ENCODE measurements around the gene ARHGEF10L. TPM values are rescaled to one million over a fixed set of nuclear protein-coding genes. Genes with fewer than 3 reads are reported as not detected.

Gene ARHGEF10L
- total RNA-seq, 3 donors from 2014 or later = 0.08 to 0.24 TPM; not detected in 1

DNA sequence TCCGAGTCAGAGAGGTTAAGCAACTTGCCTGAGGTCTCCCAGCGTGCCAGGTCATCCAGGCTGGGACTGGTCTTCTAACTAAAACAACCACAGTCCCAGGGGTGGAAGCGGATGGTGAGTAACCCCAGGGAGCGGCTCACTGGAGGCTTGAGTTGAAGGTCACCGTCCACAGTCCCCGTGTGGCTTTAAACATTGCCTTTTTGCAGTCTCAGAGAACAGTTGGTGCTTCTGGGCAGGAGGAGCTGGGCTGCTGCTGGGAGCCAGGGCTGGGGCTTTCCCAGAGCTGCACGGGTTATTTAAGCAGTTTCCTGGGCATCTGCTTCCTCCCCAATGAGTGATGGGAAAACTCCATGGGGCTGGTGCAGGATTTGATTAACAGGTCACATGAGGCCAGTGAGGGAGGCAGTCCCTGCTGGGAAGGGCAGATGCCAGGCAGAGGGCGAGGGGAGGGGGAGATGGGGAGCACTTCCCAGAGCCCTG, 12.3 kb downstream of the ARHGEF10L start:
- Mint-ChIP-seq H3K4me1 (ENCODE audit: low read depth) (no peaks in the 10 kb centered on the region), H3K9me3 (no peaks in the 10 kb centered on the region)

GRCh38 chr1:17553975-17554700, 14.6 kb downstream of the ARHGEF10L start:
- DNase-seq (no peak), ATAC-seq (no peak)
- H3K27me3 Mint-ChIP-seq (ENCODE audit: low read depth) = peaks cover 10% of the 10 kb centered on the region
- no peaks in the 10 kb centered on the region for H3K9me3 Mint-ChIP-seq
- no peaks in the 10 kb centered on the region for H3K4me1 Mint-ChIP-seq (ENCODE audit: low read depth)
- no peaks in the 10 kb centered on the region for H3K36me3 Mint-ChIP-seq (ENCODE audit: insufficient read depth)
- H3K4me3 Mint-ChIP-seq = no peak overlapping the region

More for the DNA sequence above, 12.3 kb downstream of the ARHGEF10L start:
- Mint-ChIP-seq H3K27me3 (ENCODE audit: low read depth) (peaks cover 12% of the 10 kb centered on the region), H3K36me3 (ENCODE audit: insufficient read depth) (no peaks in the 10 kb centered on the region), H3K4me3 (no peak overlapping the region)
- DNase-seq (no peak), ATAC-seq (no peak)

DNA sequence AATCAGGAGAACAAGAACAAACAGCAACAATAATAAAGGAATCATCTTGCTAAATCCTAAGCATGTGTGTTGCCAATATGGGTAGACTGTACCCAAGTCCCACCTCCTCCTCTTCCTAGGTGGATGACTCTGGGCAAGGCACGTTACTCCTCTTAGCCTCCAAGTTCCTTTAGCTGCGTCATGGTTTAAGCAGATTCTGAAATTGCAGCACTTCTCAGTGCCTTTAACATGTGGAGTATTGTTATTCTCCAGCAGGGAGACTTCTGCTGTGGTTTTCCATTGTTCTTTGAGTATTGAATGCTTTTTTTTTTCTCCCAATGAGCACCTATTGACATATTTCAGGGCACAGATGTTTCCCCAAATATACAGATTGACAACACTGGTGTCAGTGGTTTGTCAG, 15.5 kb downstream of the ARHGEF10L start:
- Mint-ChIP-seq H3K4me3 (no peak overlapping the region), H3K9me3 (no peaks in the 10 kb centered on the region), H3K27me3 (ENCODE audit: low read depth) (peaks cover 7% of the 10 kb centered on the region), H3K36me3 (ENCODE audit: insufficient read depth) (no peaks in the 10 kb centered on the region), H3K4me1 (ENCODE audit: low read depth) (no peaks in the 10 kb centered on the region)
- no peak for ATAC-seq
- no peak for DNase-seq

DNA sequence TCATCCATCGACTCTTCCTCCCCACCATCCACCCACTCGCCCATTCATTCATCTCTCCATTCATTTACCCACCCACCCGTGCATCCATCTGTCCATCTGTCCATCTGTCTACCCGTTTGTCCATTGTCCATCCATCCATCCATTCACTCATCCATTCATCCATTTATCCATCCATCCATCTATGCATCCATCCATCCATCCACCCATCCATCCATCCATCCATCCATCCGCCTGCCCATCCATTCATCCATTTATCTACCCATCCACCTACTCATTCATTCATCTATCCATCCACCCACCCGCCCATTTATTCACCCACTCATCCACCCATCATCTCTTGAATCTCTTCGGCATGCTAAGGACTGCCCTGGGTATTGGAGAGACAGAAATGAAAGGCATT, 18.5 kb downstream of the ARHGEF10L start:
- Mint-ChIP-seq H3K4me1 (ENCODE audit: low read depth) (no peaks in the 10 kb centered on the region), H3K36me3 (ENCODE audit: insufficient read depth) (no peaks in the 10 kb centered on the region), H3K4me3 (no peak overlapping the region), H3K27me3 (ENCODE audit: low read depth) (peaks cover 8% of the 10 kb centered on the region), H3K9me3 (no peaks in the 10 kb centered on the region)
- DNase-seq (no peak), ATAC-seq (no peak)

DNA sequence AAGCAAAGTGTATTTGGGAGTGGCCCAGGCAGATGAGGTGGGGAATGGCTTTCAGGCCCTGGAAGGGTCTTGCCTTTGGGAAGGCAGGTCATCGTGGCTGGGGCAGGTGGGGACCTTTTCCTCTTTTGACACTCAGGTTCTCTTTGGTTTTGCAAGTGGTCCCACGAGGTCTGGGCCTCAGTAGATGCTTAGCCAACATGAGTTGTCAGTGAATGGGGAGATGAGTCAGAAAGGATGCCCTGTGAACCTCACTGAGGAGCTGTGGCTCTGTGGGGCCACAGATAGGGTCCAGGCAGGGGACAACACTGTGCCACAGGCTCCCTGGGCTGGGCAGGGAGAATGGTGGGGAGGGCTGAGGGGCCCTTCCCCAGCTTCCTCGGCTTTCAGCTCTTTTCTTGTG, 19.0 kb downstream of the ARHGEF10L start:
- H3K4me3 Mint-ChIP-seq = no peak overlapping the region
- H3K27me3 Mint-ChIP-seq (ENCODE audit: low read depth) = peaks cover 6% of the 10 kb centered on the region
- no peaks in the 10 kb centered on the region for H3K4me1 Mint-ChIP-seq (ENCODE audit: low read depth)
- H3K36me3 Mint-ChIP-seq (ENCODE audit: insufficient read depth) = no peaks in the 10 kb centered on the region
- no peaks in the 10 kb centered on the region for H3K9me3 Mint-ChIP-seq
- DNase-seq = no peak
- ATAC-seq = no peak

DNA sequence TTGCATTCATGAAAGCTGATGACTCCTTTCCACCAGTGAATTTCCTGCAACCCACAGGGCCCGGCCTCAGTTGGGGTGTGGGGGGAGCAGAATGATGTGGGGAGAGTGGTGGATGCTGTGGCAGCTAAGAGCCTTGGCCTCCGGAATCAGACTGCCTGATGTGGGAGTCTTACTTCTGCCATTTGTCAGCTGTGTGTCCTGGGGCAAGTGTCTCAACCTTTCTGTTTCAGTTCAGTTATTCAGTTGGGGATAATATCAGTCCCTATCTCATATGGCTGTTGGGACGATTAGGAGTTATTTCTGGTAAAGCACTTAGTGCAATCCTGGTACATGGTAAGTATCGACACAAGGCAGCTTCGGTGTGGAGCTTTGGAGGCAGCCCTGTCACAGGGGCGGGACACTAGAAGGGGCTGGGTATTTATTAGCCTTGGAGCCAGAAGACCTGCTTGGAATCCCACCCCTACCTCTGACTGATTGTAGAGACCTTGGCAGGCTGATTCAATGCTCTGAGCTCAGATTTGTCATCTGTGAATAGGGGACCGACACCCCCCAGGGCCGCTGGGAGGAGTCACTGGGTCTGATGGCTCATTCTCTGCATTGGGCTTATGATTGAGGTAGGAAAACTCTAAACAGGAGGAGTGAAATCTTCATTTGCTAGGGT, 19.6 kb downstream of the ARHGEF10L start:
- Mint-ChIP-seq H3K4me3 (no peak overlapping the region), H3K9me3 (no peaks in the 10 kb centered on the region)

GRCh38 chr1:17559615-17560419, 20.3 kb downstream of the ARHGEF10L start:
- no peaks in the 10 kb centered on the region for H3K9me3 Mint-ChIP-seq
- H3K27me3 Mint-ChIP-seq (ENCODE audit: low read depth) = peaks cover 6% of the 10 kb centered on the region
- H3K36me3 Mint-ChIP-seq (ENCODE audit: insufficient read depth) = no peaks in the 10 kb centered on the region
- H3K4me3 Mint-ChIP-seq = no peak overlapping the region
- DNase-seq (no peak), ATAC-seq (no peak)
- no peaks in the 10 kb centered on the region for H3K4me1 Mint-ChIP-seq (ENCODE audit: low read depth)

More for the DNA sequence above, 19.6 kb downstream of the ARHGEF10L start:
- H3K36me3 Mint-ChIP-seq (ENCODE audit: insufficient read depth) = no peaks in the 10 kb centered on the region
- no peaks in the 10 kb centered on the region for H3K4me1 Mint-ChIP-seq (ENCODE audit: low read depth)
- DNase-seq = no peak
- ATAC-seq = no peak
- H3K27me3 Mint-ChIP-seq (ENCODE audit: low read depth) = peaks cover 6% of the 10 kb centered on the region

GRCh38 chr1:17561247-17561548, 21.7 kb downstream of the ARHGEF10L start:
- Mint-ChIP-seq H3K27me3 (ENCODE audit: low read depth) (peaks cover 6% of the 10 kb centered on the region), H3K36me3 (ENCODE audit: insufficient read depth) (no peaks in the 10 kb centered on the region), H3K9me3 (no peaks in the 10 kb centered on the region), H3K4me1 (ENCODE audit: low read depth) (no peaks in the 10 kb centered on the region), H3K4me3 (no peak overlapping the region)
- ATAC-seq = no peak
- no peak for DNase-seq

- Mint-ChIP-seq H3K9me3 (no peaks in the 10 kb centered on the region), H3K27me3 (ENCODE audit: low read depth) (peaks cover 6% of the 10 kb centered on the region), H3K36me3 (ENCODE audit: insufficient read depth) (no peaks in the 10 kb centered on the region), H3K4me1 (ENCODE audit: low read depth) (no peaks in the 10 kb centered on the region), H3K4me3 (no peak overlapping the region)
- DNase-seq (no peak), ATAC-seq (no peak)
Observed at GRCh38 chr1:17561561-17561985, 22.1 kb downstream of the ARHGEF10L start.

DNA sequence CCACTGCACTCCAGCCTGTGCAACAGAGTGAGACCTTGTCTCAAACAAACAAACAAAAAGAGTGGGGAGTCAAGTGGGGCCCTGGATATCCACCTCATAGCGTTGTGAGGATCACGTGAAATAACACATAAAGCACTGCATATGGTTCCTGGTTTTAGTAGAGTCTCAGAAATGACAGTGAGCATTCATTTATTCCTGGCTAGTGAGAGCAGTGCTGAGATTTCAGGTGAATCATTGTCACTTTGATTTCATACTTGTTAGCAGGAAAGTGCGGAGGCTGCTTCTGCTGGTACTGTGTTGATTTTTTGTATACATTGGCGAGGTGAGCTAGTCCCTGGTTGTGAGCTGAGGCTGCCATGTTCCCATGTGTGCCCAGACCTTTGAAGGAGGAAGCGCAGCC, 22.9 kb downstream of the ARHGEF10L start:
- Mint-ChIP-seq H3K9me3 (no peaks in the 10 kb centered on the region), H3K4me3 (no peak overlapping the region), H3K4me1 (ENCODE audit: low read depth) (no peaks in the 10 kb centered on the region), H3K27me3 (ENCODE audit: low read depth) (peaks cover 6% of the 10 kb centered on the region), H3K36me3 (ENCODE audit: insufficient read depth) (no peaks in the 10 kb centered on the region)
- DNase-seq (no peak), ATAC-seq (no peak)

GRCh38 chr1:17563494-17564281, 24.2 kb downstream of the ARHGEF10L start:
- Mint-ChIP-seq H3K36me3 (ENCODE audit: insufficient read depth) (no peaks in the 10 kb centered on the region), H3K4me3 (no peak overlapping the region), H3K27me3 (ENCODE audit: low read depth) (peaks cover 13% of the 10 kb centered on the region), H3K9me3 (no peaks in the 10 kb centered on the region), H3K4me1 (ENCODE audit: low read depth) (no peaks in the 10 kb centered on the region)
- ATAC-seq (no peak), DNase-seq (no peak)

- ATAC-seq (no peak), DNase-seq (no peak)
- Mint-ChIP-seq H3K36me3 (ENCODE audit: insufficient read depth) (no peaks in the 10 kb centered on the region), H3K9me3 (no peaks in the 10 kb centered on the region), H3K4me1 (ENCODE audit: low read depth) (no peaks in the 10 kb centered on the region), H3K4me3 (no peak overlapping the region), H3K27me3 (ENCODE audit: low read depth) (peaks cover 13% of the 10 kb centered on the region)
Observed at GRCh38 chr1:17564458-17565393, 25.2 kb downstream of the ARHGEF10L start.

All from activated T-cell treated with anti-CD3 and anti-CD28 coated beads, Interleukin-2, amount 50 U/mL, for 4 hours (primary cell).